Naive B cell (primary cell): Measurements from ENCODE around the gene TMEM222. TPM values are rescaled to one million over a fixed set of nuclear protein-coding genes. Genes with fewer than 3 reads are reported as not detected.
A peak's percentile ranks its signal among the peaks of the same experiment; 100 is the strongest.

Source experiments
- ATAC-seq, 2 donors: fragments of 150-1000 bp; cut with Tn5 transposase; 2 replicates each; pipeline ENCODE4 v1.10.0; 2021; ENCODE audit warnings: low read depth in 2 of 2, mild to moderate bottlenecking in 2 of 2, moderate library complexity in 2 of 2
- DNase-seq: peaks from one replicate; pipeline ENCODE4 v3.0.0; 2022
- H3K27ac Mint-ChIP-seq, 6 donors: one replicate each; pipeline ENCODE4 v1.8.0; 2020 to 2022; ENCODE audit warnings: mild to moderate bottlenecking in 6 of 6, mixed read lengths in 6 of 6, moderate library complexity in 5 of 6, inconsistent platforms in 2 of 6
- H3K27me3 Mint-ChIP-seq, 3 donors: one replicate each; pipeline ENCODE4 v1.8.0; 2021 to 2022; ENCODE audit warnings: mixed read lengths in 3 of 3, mild to moderate bottlenecking in 1 of 3
- H3K36me3 Mint-ChIP-seq, 2 donors: one replicate each; pipeline ENCODE4 v1.8.0; 2020 to 2022; ENCODE audit warnings: mixed read lengths in 2 of 2, inconsistent platforms in 1 of 2, mild to moderate bottlenecking in 1 of 2
- H3K4me1 Mint-ChIP-seq, 3 donors: one replicate each; pipeline ENCODE4 v1.8.0; 2020 to 2022; ENCODE audit warnings: mixed read lengths in 3 of 3, inconsistent platforms in 1 of 3, mild to moderate bottlenecking in 1 of 3, moderate library complexity in 1 of 3
- H3K4me3 Mint-ChIP-seq, 8 donors: one replicate each; pipeline ENCODE4 v1.8.0; 2020 to 2022; ENCODE audit warnings: mild to moderate bottlenecking in 8 of 8, mixed read lengths in 8 of 8, moderate library complexity in 8 of 8, inconsistent platforms in 2 of 8
- H3K9me3 Mint-ChIP-seq, 7 donors: one replicate each; pipeline ENCODE4 v1.8.0; 2020 to 2022; ENCODE audit warnings: mixed read lengths in 7 of 7, mild to moderate bottlenecking in 5 of 7, inconsistent platforms in 2 of 7, moderate library complexity in 1 of 7
- polyA plus RNA-seq, 6 donors: library from polyadenylated mRNA; unstranded; fragments of 300-500 nt; fragmentation: Illumina TruSeq; gene quantifications; one replicate each; pipeline ENCODE4 v1.2.3, GENCODE V29; 2021; ENCODE audit warnings: low read depth in 6 of 6

Gene TMEM222
- polyA plus RNA-seq, 6 donors from 2014 or later: 59.7 to 80.2 (median 74.2) TPM

DNA sequence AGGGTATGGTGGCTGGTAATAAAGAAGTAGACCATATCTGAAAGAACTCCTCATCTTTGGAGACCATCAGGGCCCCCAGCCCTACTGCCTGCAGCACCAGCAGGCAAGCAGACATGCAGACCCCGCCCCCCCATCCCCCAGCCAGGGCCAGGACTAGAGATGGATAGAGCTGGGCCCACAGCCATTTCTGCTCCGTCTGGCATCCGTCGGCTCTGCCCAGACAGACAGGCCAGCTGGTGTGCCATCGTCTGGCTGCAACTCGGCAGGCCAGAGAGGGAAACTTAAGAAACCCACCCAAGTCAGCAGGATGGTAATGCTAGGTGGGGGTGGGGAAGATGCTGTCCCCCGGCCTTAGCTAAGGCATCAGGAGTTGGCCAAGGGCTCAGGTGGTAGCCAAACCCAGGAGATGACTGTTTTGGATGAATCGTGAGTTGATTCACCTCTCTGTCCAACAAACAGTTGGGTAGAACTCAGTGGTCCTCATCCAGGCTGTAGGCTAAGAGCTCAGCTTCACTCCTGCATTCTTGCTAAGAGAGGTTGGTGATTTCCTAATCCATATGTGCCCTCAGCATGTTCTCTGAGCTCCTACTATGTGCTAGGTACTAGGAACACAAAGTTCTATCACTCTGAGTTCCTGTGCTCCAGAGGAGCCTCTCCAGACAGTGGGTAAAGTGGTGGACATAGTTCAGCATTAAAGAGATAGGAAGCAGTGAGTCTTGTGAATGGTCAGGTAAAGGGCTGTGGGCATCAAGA is 23.2 kb upstream of the TMEM222 start:
- ATAC-seq: no peak
- peaks cover 9 to 13% (median 12%) of the 10 kb centered on the region in 3 donors for H3K4me1 Mint-ChIP-seq
- H3K4me3 Mint-ChIP-seq: no peak overlapping the region
- peak overlapping the region in 1 of 6 donors; percentile 87 for H3K27ac Mint-ChIP-seq
- DNase-seq: no peak
- no peaks in the 10 kb centered on the region for H3K27me3 Mint-ChIP-seq
- no peaks in the 10 kb centered on the region for H3K9me3 Mint-ChIP-seq
- H3K36me3 Mint-ChIP-seq: peaks cover 13 to 17% of the 10 kb centered on the region in 2 donors

DNA sequence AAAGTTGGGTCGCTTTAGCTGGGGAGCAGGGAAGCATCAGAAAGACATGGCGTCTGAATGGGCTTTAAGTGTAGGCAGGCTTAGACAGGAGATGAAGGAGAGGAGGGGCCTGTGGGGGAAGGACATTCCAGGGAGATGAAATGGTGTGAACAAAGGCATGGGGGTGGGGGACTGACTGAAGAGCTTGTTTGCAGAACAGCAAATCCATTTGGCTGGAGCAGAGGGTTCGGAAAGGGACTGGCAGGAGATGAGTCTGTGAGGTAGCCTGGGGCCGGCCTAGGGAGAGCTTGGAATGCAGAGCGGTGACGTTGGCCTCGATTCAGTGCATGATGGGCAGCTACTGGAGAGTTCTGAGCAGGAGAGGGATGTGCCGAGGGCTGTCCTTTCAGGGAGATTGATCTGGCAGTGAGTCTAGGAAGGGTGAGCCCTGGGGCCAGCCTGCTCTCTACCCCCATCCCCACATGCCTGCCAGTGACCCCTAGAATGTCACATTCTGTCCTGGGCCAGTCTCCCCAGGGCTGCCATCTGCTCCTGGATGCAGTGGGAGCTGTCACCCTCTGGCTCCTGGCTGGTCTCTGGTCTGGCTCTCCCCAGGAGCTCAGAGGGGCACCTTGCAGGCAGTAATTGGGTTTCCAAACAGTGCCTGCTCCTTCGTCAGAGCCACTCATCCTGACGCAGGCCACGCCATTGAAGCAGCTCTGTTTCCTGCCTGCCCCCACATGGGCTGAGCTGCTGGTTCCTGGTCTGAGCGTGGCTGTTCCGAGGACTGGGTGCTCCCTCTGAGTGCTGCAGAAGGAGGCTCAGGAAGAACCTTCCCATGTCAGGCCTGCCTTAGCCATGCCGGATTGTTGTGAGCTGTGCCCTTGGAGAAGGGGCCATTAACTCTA is 22.3 kb upstream of the TMEM222 start:
- ATAC-seq: no peak

DNA sequence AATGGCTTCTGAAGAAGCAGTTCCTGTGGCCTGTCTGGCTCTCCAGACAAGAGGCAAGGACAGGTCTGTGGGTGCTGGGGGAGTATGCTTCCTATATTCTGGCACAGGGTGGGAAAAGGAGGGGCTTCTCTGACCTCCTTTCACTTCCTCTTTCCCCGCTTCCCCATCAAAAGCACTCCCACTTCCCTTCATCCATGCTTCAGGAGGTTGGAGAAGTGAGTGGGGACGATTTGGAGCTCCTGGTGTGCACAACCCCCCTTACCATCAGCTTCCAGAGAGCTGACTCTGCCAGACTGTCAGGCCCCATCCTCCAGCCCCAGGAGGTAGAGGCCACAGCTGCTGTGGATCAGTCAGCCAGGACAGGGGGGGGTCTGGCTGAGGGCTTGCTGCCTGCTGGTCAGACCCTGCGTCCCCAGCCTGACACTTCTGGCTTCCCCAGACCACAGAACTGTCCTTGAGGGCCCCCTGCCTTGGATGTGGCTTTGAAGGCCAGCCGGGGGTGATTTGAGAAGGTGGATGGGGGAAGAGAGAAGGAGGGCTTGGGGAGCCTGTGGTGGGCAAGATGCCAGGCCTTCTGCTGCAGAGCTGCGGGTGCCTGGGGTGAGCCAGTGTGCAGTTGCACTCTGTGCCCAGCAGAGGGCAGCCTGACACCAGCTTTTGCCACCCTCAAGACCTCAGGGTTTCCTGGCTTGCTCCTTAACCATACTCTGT is 21.5 kb upstream of the TMEM222 start:
- H3K36me3 Mint-ChIP-seq: peaks cover 11 to 17% of the 10 kb centered on the region in 2 donors

More for the DNA sequence above, 22.3 kb upstream of the TMEM222 start:
- H3K36me3 Mint-ChIP-seq: peaks cover 11 to 17% of the 10 kb centered on the region in 2 donors
- no peaks in the 10 kb centered on the region for H3K27me3 Mint-ChIP-seq
- H3K4me3 Mint-ChIP-seq: no peak overlapping the region
- H3K4me1 Mint-ChIP-seq: peaks cover 9 to 13% (median 12%) of the 10 kb centered on the region in 3 donors
- no peaks in the 10 kb centered on the region for H3K9me3 Mint-ChIP-seq
- no peak for DNase-seq
- peak overlapping the region in 2 of 6 donors; percentile 78 to 87 for H3K27ac Mint-ChIP-seq

DNA sequence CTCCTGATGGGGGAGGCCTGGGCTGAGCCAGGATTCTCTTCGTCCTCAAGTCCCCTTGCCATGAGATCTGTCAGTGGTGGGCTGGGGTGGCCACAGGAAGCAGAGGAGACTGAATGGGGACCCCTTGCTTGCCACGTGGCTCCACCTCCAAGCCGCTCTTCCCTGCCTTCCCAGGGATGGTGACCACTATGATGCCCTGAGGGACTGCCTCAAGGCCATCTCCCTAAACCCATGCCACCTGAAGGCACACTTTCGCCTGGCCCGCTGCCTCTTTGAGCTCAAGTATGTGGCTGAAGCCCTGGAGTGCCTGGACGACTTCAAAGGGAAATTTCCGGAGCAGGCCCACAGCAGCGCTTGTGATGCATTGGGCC is 20.9 kb upstream of the TMEM222 start:
- no peak overlapping the region for H3K4me3 Mint-ChIP-seq
- no peaks in the 10 kb centered on the region for H3K27me3 Mint-ChIP-seq
- H3K4me1 Mint-ChIP-seq: peaks cover 9 to 13% (median 12%) of the 10 kb centered on the region in 3 donors
- ATAC-seq: no peak
- no peaks in the 10 kb centered on the region for H3K9me3 Mint-ChIP-seq
- no peak for DNase-seq
- peaks cover 11 to 17% of the 10 kb centered on the region in 2 donors for H3K36me3 Mint-ChIP-seq
- H3K27ac Mint-ChIP-seq: no peak overlapping the region

More for the DNA sequence above, 21.5 kb upstream of the TMEM222 start:
- ATAC-seq (peak; percentile 90), DNase-seq (peak; percentile 70)
- H3K9me3 Mint-ChIP-seq: no peaks in the 10 kb centered on the region
- H3K27ac Mint-ChIP-seq: peak overlapping the region in 1 of 6 donors; percentile 65
- no peaks in the 10 kb centered on the region for H3K27me3 Mint-ChIP-seq
- H3K4me3 Mint-ChIP-seq: no peak overlapping the region
- peaks cover 9 to 13% (median 12%) of the 10 kb centered on the region in 3 donors for H3K4me1 Mint-ChIP-seq

DNA sequence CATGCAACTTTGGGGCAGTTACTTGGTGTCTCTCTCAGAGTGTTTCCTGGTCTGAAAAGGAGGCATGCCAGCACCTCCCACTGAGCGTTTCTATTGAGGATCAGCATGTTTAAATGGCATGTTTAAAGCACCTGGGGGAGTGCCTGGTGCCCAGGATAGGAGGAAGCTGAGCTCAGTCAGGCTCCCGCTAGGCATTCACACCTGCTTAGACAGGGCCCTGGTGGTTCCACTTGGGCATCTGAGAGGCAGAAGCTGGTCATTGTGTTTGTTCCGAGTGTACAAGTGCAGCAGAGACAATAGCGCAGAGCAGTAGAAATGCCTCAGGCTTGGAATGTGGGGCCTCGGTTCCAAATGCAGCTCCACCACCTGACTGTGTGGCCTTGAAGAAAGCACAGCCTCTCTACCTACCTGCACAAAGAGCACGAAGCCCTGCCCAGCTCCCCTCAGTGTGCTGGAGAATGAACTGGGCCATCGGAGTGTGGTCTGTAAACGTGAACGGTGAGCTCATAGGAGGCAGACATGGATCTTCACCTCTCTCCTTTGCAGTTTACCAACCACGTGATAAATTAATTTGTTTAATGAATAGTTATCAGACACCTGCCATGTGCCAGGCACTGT is 20.3 kb upstream of the TMEM222 start:
- ATAC-seq: no peak
- peaks cover 9 to 13% (median 12%) of the 10 kb centered on the region in 3 donors for H3K4me1 Mint-ChIP-seq
- peaks cover 6 to 17% of the 10 kb centered on the region in 2 donors for H3K36me3 Mint-ChIP-seq
- H3K27ac Mint-ChIP-seq: no peak overlapping the region
- H3K27me3 Mint-ChIP-seq: no peaks in the 10 kb centered on the region
- no peak overlapping the region for H3K4me3 Mint-ChIP-seq
- no peaks in the 10 kb centered on the region for H3K9me3 Mint-ChIP-seq
- no peak for DNase-seq

DNA sequence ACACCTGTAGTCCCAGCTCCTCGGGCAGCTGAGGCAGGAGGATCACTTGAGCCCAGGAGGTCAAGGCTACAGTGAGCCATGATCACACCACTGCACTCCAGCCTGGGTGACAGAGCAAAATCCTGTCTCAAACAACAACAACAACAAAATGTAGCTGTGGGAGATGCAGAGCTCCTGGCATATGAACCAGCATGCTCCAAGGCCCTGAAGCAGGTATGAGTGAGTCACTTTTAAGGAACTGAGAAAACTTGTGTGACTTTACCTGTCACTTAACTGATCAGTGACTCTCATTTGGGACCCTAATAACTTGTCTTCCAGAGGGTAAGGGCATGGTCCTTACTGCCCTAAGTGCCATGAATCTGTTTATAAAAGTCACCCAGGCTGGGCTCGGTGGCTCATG is 19.4 kb upstream of the TMEM222 start:
- Mint-ChIP-seq H3K4me1 (peaks cover 9 to 13% (median 12%) of the 10 kb centered on the region in 3 donors), H3K27ac (no peak overlapping the region), H3K27me3 (no peaks in the 10 kb centered on the region), H3K4me3 (no peak overlapping the region), H3K9me3 (no peaks in the 10 kb centered on the region), H3K36me3 (peaks cover 6 to 17% of the 10 kb centered on the region in 2 donors)
- DNase-seq: no peak
- ATAC-seq: no peak

DNA sequence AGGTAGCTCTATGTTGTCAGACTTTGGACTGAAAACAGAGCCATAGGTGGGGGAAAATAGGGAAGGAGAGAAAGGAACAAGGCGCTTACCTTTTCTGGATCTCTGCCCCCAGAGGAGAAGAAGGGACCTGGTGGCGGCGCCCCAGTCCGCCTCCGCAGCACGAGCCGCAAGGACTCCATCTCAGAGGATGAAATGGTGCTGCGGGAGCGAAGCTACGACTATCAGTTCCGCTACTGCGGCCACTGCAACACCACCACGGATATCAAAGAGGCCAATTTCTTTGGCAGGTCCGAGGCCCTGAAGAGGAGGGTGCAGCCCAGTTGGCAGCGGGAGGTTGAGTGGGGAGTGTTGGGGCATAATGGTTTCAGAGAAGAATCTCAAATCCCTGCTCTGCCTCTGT is 18.5 kb upstream of the TMEM222 start:
- no peak overlapping the region for H3K4me3 Mint-ChIP-seq
- no peaks in the 10 kb centered on the region for H3K9me3 Mint-ChIP-seq
- peaks cover 6 to 11% of the 10 kb centered on the region in 2 donors for H3K36me3 Mint-ChIP-seq
- DNase-seq (no peak), ATAC-seq (no peak)
- peak overlapping the region in 1 of 6 donors; percentile 56 for H3K27ac Mint-ChIP-seq
- H3K27me3 Mint-ChIP-seq: no peaks in the 10 kb centered on the region
- peaks cover 9 to 13% (median 12%) of the 10 kb centered on the region in 3 donors for H3K4me1 Mint-ChIP-seq

DNA sequence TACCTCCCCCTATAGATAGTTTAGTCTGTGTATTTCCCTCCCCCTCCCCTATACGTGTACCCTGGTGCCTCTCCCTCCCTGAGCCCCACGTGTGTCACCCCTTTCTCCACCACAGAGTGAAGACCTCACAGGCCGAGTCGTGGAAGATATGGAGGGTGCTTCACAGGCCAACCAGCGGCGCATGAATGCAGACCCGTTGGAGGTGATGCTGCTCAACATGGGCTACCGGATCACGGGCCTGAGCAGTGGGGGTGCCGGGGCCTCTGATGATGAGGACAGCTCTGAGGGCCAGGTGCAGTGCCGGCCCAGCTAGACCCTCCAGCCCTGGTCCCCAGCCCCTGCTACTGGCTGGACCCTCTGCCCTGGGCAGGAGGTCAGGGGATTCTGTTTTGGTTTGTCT is 15.9 kb upstream of the TMEM222 start:
- Mint-ChIP-seq H3K27me3 (no peaks in the 10 kb centered on the region), H3K36me3 (no peaks in the 10 kb centered on the region), H3K4me3 (no peak overlapping the region), H3K27ac (no peak overlapping the region), H3K4me1 (peaks cover under 1 to 5% (median 2%) of the 10 kb centered on the region in 3 donors), H3K9me3 (no peaks in the 10 kb centered on the region)
- ATAC-seq: no peak
- no peak for DNase-seq

DNA sequence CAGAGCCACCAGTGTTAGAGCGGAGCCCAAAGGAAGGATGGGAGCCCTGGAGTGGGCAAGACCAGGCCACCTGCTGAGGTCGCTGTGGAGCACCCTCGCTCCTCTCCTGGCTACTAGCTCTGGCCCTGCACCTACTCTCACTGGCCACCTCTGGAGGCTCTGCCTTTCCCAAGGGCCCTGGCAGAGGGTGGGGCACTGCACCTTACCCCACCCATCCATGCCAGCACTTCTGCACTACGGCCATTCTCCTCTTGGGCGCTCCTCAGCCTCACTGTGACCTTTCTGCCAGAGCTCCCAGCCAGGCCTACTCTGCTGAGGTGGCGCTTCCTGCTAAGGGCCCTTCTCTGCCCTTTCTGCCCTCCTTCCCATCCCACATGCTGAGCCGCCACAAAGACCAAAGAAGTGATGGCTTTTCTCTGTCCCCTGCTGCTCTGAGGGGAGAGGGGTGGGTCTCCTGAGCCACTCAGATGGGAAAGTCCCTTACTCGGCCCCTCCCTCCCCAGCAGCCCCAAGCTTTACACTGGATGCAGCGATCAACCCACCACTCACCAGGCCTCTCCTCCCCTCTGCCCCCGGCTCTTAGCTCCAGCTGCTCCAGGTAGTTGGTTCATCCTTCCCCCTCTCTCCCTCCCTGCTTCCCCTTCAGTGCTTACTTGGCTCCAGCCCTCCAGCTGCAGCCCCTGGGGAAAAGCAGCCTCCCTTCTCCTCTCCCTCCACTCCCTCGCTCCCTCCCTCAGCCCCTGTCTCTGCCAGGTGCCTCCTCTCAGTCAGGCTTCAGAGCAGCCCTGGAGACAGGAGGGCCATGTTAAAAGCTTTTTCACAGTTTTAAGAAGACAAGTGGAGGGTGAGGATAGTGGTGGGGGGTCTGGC is 14.8 kb upstream of the TMEM222 start:
- DNase-seq: no peak
- no peak overlapping the region for H3K4me3 Mint-ChIP-seq
- no peaks in the 10 kb centered on the region for H3K9me3 Mint-ChIP-seq
- peaks cover 0 to under 1% (median 0%) of the 10 kb centered on the region in 3 donors for H3K4me1 Mint-ChIP-seq
- peak overlapping the region in 2 of 6 donors; percentile 29 to 65 for H3K27ac Mint-ChIP-seq
- ATAC-seq: no peak
- no peaks in the 10 kb centered on the region for H3K36me3 Mint-ChIP-seq
- H3K27me3 Mint-ChIP-seq: no peaks in the 10 kb centered on the region

DNA sequence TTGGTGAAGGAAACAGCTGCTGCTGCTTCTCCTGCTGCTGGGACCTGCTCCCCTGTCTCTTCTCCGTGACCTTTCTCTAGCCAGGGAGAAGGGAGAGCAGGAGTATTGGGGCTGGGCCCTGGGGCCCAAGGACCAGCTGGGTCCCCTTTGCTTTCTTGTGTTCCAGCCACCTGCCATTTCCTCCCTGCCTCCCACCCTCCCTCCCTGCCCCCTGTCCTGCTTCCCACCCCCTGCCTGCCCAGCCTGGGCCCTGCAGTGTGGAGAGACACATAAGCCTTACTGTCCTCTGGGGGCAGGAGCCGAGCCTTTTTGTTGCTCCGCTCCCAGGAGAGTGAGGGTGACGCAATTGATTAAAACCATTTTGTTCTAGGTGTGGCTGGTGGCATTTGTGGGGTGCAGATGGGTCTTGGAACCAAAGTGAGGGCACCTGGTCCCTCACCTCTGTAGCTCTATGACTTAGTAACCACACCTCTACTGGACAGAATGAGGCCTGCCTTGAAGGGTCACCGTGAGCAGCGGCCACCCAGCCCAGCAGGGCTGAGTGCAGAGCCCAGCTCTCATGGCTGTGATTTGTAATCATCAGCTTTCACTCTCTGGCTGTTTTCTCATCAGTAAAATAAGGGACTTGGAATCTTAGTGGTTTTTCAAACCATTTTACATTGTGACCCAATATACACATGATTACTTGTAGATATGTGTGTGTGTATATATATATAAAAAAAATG is 13.9 kb upstream of the TMEM222 start:
- no peak for ATAC-seq
- no peak overlapping the region for H3K27ac Mint-ChIP-seq
- no peaks in the 10 kb centered on the region for H3K36me3 Mint-ChIP-seq
- H3K27me3 Mint-ChIP-seq: no peaks in the 10 kb centered on the region
- DNase-seq: no peak
- no peaks in the 10 kb centered on the region for H3K9me3 Mint-ChIP-seq
- no peaks in the 10 kb centered on the region for H3K4me1 Mint-ChIP-seq
- no peak overlapping the region for H3K4me3 Mint-ChIP-seq

DNA sequence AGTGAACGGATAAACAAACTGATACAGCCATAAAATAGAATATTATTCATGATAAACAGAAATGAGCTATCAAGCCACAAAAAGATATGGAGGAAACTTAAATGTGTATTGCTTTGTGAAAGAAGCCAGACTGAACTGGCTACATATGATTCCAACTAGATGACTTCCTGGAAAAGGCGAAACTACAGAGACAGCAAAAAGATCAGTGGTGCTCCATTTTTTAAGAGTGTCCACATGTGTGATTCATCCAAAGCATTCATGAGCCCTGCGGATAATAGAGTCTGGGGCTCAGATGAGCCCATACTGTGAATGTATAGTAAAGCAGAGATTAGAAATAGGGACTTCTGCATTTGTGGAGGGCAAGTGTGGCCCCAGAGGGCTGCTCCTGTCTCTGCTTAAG is 7.8 kb upstream of the TMEM222 start:
- Mint-ChIP-seq H3K9me3 (no peaks in the 10 kb centered on the region), H3K27me3 (no peaks in the 10 kb centered on the region), H3K4me1 (peaks cover 0 to 4% (median 0%) of the 10 kb centered on the region in 3 donors), H3K4me3 (no peak overlapping the region), H3K36me3 (no peaks in the 10 kb centered on the region), H3K27ac (peak overlapping the region in 1 of 6 donors; percentile 49)
- DNase-seq (no peak), ATAC-seq (no peak)

DNA sequence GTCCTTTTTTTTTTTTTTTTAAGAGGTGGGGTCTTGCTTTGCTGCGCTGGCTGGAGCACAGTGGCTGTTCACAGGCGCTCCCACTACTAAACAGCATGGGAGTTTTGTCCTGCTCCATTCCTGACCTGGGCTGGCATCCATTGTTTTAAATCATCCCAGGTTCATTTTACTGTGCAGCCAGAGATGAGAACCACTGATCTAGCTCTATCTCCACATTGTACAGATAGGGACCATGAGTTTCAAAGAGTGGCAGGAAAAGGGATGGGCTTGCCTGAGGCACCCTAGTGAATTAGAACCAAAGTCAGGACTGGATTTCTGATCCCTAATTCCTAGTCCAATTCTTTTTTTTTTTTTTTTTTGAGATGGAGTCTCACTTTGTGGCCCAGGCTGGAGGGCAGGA is 7.2 kb upstream of the TMEM222 start:
- Mint-ChIP-seq H3K4me1 (peaks cover 0 to 4% (median 0%) of the 10 kb centered on the region in 3 donors), H3K9me3 (no peaks in the 10 kb centered on the region), H3K27me3 (peaks cover 0 to 3% (median 2%) of the 10 kb centered on the region in 3 donors), H3K36me3 (no peaks in the 10 kb centered on the region), H3K4me3 (no peak overlapping the region), H3K27ac (peak overlapping the region in 1 of 6 donors; percentile 49)
- no peak for ATAC-seq
- DNase-seq: no peak
